ENCODE measurements around the gene AADACL2.

DNA sequence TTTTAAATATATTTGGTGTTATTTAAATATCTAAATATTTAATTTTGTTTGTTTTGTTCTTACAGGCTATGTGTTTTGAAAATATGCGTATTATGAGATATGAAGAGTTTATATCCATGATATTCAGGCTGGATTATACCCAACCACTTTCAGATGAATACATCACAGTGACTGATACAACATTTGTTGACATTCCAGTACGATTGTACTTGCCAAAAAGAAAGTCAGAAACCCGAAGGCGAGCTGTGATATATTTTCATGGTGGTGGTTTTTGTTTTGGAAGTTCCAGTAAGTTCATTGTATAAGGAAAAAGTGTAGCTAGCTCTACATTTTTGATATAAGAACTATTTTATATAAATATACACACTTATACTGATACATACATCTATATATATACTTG lies 6.9 kb downstream of the AADACL2 start:
- TF ChIP-seq CTCF (IDR thresholded peaks at IDR 0.05) (no peak), POLR2A (IDR thresholded peaks at IDR 0.05) (no peak)

Data from uterus (tissue), 2 donors.